DOHH2 (cell line): ENCODE measurements around the gene ASTL.

Source experiments
- H3F3A ChIP-seq: fragments of 200-600 bp; sonication (generic), shearing (Covaris generic); 2 replicates; pipeline ENCODE4 v1.6.0; 2016; ENCODE audit warnings: antibody characterized with exemption, mild to moderate bottlenecking; ENCODE audit not compliant: control insufficient read depth, insufficient read depth
- H3K27ac ChIP-seq: fragments of 200-600 bp; sonication (generic); 2 replicates; pipeline ENCODE4 v1.5.1; 2014; ENCODE audit warnings: low read depth, mild to moderate bottlenecking, low read length, moderate library complexity
- H3K27me3 ChIP-seq: fragments of 200-600 bp; sonication (generic); 2 replicates; pipeline ENCODE4 v1.6.1; 2014; ENCODE audit warnings: mild to moderate bottlenecking, low read length, mixed read lengths; ENCODE audit not compliant: control insufficient read depth
- H3K36me3 ChIP-seq: fragments of 200-600 bp; sonication (generic); 2 replicates; pipeline ENCODE4 v1.6.1; 2014; ENCODE audit warnings: mild to moderate bottlenecking, low read length, moderate library complexity, mixed read lengths; ENCODE audit not compliant: control insufficient read depth
- H3K4me1 ChIP-seq: fragments of 200-600 bp; sonication (generic); 2 replicates; pipeline ENCODE4 v1.6.1; 2014; ENCODE audit warnings: mild to moderate bottlenecking, low read length, mixed read lengths; ENCODE audit not compliant: control insufficient read depth
- H3K4me2 ChIP-seq: fragments of 200-600 bp; sonication (generic); 2 replicates; pipeline ENCODE4 v1.6.0; 2014; ENCODE audit warnings: mild to moderate bottlenecking, low read length, moderate library complexity
- H3K4me3 ChIP-seq: fragments of 200-600 bp; sonication (generic); 2 replicates; pipeline ENCODE4 v1.5.1; 2014; ENCODE audit warnings: mild to moderate bottlenecking, low read length, mixed read lengths
- H3K79me2 ChIP-seq: fragments of 200-600 bp; sonication (generic); 2 replicates; pipeline ENCODE4 v1.6.1; 2014; ENCODE audit warnings: mild to moderate bottlenecking, low read length, mixed read lengths; ENCODE audit not compliant: control insufficient read depth
- H3K9me2 ChIP-seq: fragments of 200-600 bp; sonication (generic); replicated peaks from 2 replicates; pipeline ENCODE4 v1.6.1; 2014; ENCODE audit warnings: mild to moderate bottlenecking, low read length, mixed read lengths; ENCODE audit not compliant: control insufficient read depth
- H3K9me3 ChIP-seq: fragments of 200-600 bp; sonication (generic); 2 replicates; pipeline ENCODE4 v1.6.1; 2014; ENCODE audit warnings: antibody characterized with exemption, low read length, mixed read lengths; ENCODE audit not compliant: control insufficient read depth, insufficient read depth
- H4K20me1 ChIP-seq: fragments of 200-600 bp; sonication (generic); 2 replicates; pipeline ENCODE4 v1.6.0; 2014; ENCODE audit warnings: low read depth, mild to moderate bottlenecking, antibody characterized with exemption, low read length, moderate library complexity; ENCODE audit not compliant: control insufficient read depth, insufficient read depth
- EZH2phosphoT487 ChIP-seq: fragments of 200-600 bp; sonication (generic); IDR thresholded peaks from 2 replicates; pipeline ENCODE4 v1.6.1; 2017; ENCODE audit warnings: borderline replicate concordance, mild to moderate bottlenecking, antibody characterized with exemption, low read length, moderate library complexity, mixed read lengths
- TF ChIP-seq, protein P1 (sequence below): fragments of 200-600 bp; sonication (generic); IDR thresholded peaks from one replicate; pipeline ENCODE4 v1.5.1; 2014; ENCODE audit warnings: antibody characterized with exemption, mild to moderate bottlenecking, low read depth, low read length; ENCODE audit not compliant: poor library complexity, severe bottlenecking

The ASTL gene

DNA sequence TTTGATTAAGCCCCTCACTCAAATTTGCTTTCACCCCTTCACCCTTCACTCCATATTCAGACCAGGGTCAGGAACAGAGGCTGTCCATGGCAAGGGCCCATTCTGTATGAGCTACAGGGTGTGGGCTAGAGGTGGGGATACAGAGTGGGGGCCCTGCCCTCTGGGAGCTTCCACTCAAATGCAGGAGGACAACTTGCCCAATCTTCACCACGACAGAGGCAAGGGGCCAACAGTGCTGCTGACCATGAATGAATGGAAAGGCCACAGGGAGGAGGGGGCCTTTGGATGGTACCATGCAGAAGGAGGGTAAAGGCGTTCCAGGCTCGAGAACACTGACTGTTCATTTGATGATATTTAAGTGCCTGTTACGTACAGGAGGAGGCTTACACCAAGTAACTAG lies 44.8 kb downstream of the ASTL start:
- Histone ChIP-seq H3K27me3 (peaks cover 14% of the 10 kb centered on the region), H3K4me2 (no peak overlapping the region)

DNA sequence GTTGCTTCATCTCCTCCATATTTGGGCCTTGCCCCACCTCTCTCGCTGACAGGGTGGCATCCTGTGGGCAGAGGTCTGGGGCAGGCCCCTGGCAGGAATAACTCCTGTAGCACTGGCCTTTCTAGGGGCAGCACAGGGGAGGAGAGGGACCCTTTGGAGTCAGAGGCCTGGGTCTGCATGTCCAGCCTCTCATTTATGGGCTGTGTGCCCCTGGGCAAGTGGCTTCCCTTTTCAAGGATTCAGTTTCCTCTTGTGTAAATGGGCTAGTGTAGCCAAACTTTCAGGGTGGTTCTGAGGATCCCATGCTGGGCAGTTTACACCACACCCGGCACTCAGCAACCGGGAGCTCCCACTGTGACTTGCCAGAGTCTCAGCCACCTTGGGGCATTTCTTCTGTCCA lies 45.4 kb downstream of the ASTL start:
- Histone ChIP-seq H3K9me2 (no peaks in the 10 kb centered on the region), H3K4me2 (no peak overlapping the region), H3K4me3 (no peak overlapping the region), H3K9me3 (no peaks in the 10 kb centered on the region), H4K20me1 (0 out of 2 replicates have a peak, but pooled peaks cover 2% of the 10 kb centered on the region), H3K4me1 (no peaks in the 10 kb centered on the region), H3K36me3 (no peaks in the 10 kb centered on the region), H3F3A (no peaks in the 10 kb centered on the region), H3K27ac (no peak overlapping the region), H3K27me3 (peaks cover 14% of the 10 kb centered on the region), H3K79me2 (no peaks in the 10 kb centered on the region)
- no peak for TF ChIP-seq EZH2phosphoT487
- TF ChIP-seq, protein P1, sequence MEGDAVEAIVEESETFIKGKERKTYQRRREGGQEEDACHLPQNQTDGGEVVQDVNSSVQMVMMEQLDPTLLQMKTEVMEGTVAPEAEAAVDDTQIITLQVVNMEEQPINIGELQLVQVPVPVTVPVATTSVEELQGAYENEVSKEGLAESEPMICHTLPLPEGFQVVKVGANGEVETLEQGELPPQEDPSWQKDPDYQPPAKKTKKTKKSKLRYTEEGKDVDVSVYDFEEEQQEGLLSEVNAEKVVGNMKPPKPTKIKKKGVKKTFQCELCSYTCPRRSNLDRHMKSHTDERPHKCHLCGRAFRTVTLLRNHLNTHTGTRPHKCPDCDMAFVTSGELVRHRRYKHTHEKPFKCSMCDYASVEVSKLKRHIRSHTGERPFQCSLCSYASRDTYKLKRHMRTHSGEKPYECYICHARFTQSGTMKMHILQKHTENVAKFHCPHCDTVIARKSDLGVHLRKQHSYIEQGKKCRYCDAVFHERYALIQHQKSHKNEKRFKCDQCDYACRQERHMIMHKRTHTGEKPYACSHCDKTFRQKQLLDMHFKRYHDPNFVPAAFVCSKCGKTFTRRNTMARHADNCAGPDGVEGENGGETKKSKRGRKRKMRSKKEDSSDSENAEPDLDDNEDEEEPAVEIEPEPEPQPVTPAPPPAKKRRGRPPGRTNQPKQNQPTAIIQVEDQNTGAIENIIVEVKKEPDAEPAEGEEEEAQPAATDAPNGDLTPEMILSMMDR = no peak

More for the DNA sequence above, 44.8 kb downstream of the ASTL start:
- Histone ChIP-seq H3F3A (no peaks in the 10 kb centered on the region), H3K9me2 (no peaks in the 10 kb centered on the region), H3K36me3 (no peaks in the 10 kb centered on the region), H4K20me1 (0 out of 2 replicates have a peak, but pooled peaks cover 2% of the 10 kb centered on the region), H3K4me3 (no peak overlapping the region), H3K9me3 (no peaks in the 10 kb centered on the region), H3K27ac (no peak overlapping the region), H3K4me1 (no peaks in the 10 kb centered on the region), H3K79me2 (no peaks in the 10 kb centered on the region)
- TF ChIP-seq, protein P1 = no peak
- no peak for TF ChIP-seq EZH2phosphoT487

DNA sequence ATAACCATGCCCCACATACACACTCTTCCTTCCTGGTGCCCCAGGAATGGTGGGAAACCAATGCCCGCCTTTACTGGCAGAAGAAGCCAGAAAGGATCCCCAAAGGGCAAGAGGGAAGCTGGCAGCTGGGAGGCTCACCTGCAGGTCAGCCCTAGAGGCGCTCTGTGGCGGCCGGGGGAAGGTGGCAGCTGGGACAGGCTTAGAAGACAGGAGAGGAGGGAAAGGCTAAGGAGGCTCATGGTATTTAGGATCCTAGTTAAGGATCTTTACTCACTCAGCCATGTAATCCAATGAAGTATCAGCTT lies 45.8 kb downstream of the ASTL start:
- no peaks in the 10 kb centered on the region for H3K9me3 ChIP-seq
- no peak overlapping the region for H3K4me3 ChIP-seq
- 0 out of 2 replicates have a peak, but pooled peaks cover under 1% of the 10 kb centered on the region for H3K4me1 ChIP-seq
- TF ChIP-seq, protein P1 = no peak
- TF ChIP-seq EZH2phosphoT487 = no peak
- H3K36me3 ChIP-seq = no peaks in the 10 kb centered on the region
- no peaks in the 10 kb centered on the region for H3F3A ChIP-seq
- H3K27ac ChIP-seq = no peak overlapping the region
- H3K79me2 ChIP-seq = no peaks in the 10 kb centered on the region
- 0 out of 2 replicates have a peak, but pooled peaks cover 2% of the 10 kb centered on the region for H4K20me1 ChIP-seq
- H3K9me2 ChIP-seq = no peaks in the 10 kb centered on the region
- peaks cover 14% of the 10 kb centered on the region for H3K27me3 ChIP-seq
- no peak overlapping the region for H3K4me2 ChIP-seq
